Measurements from ENCODE around the gene GHRL.
"Not testable (repeated sequence)": the region's sequence is repeated elsewhere in the genome, so short reads cannot be mapped to it uniquely, and the experiment has no call there.

The GHRL gene

GRCh38 chr3:10322352-10322710 is 29.6 kb upstream of the GHRL start:
- peak; percentile 35 to 63 (median 42) for DNase-seq

GRCh38 chr3:10321630-10322351 is 29.0 kb upstream of the GHRL start:
- DNase-seq: no peak

- no peak for DNase-seq
These were observed 27.6 kb upstream of the GHRL start for GRCh38 chr3:10320320-10320677.

- DNase-seq: no peak
These were observed 27.1 kb upstream of the GHRL start for GRCh38 chr3:10319804-10320203.

GRCh38 chr3:10319251-10319650 is 26.5 kb upstream of the GHRL start:
- DNase-seq: no peak

GRCh38 chr3:10317961-10318350 is 25.2 kb upstream of the GHRL start:
- no peak for DNase-seq

- DNase-seq: no peak
These were observed 24.7 kb upstream of the GHRL start for GRCh38 chr3:10317311-10317960.

- no peak for DNase-seq
These were observed 23.1 kb upstream of the GHRL start for GRCh38 chr3:10315771-10316344.

- DNase-seq: no peak
These were observed 22.4 kb upstream of the GHRL start for GRCh38 chr3:10315101-10315500.

- DNase-seq: no peak
These were observed 20.1 kb upstream of the GHRL start for GRCh38 chr3:10312861-10313260.

GRCh38 chr3:10312391-10312790 is 19.6 kb upstream of the GHRL start:
- DNase-seq: no peak

GRCh38 chr3:10311710-10312109 is 19.0 kb upstream of the GHRL start:
- no peak for DNase-seq

- DNase-seq: no peak
These were observed 17.8 kb upstream of the GHRL start for GRCh38 chr3:10310578-10310977.

GRCh38 chr3:10309736-10310135 is 17.0 kb upstream of the GHRL start:
- peak in 1 of 4 experiments; percentile 16 for DNase-seq

- no peak for DNase-seq
These were observed 15.9 kb upstream of the GHRL start for GRCh38 chr3:10308678-10309077.

GRCh38 chr3:10306156-10306555 is 13.4 kb upstream of the GHRL start:
- DNase-seq: no peak

GRCh38 chr3:10305331-10305902 is 12.7 kb upstream of the GHRL start:
- no peak for DNase-seq

- DNase-seq: no peak
These were observed 12.2 kb upstream of the GHRL start for GRCh38 chr3:10304905-10305304.

- no peak for DNase-seq
These were observed 11.0 kb upstream of the GHRL start for GRCh38 chr3:10303785-10304184.

- no peak for DNase-seq
These were observed 10.4 kb upstream of the GHRL start for GRCh38 chr3:10303105-10303504.

- no peak for DNase-seq
These were observed 7.3 kb upstream of the GHRL start for GRCh38 chr3:10300087-10300486.

GRCh38 chr3:10299679-10300078 is 6.9 kb upstream of the GHRL start:
- no peak for DNase-seq

GRCh38 chr3:10299175-10299574 is 6.4 kb upstream of the GHRL start:
- DNase-seq: no peak

- not testable (repeated sequence) for DNase-seq
These were observed 5.3 kb upstream of the GHRL start for GRCh38 chr3:10298064-10298463.

Data from suppressor macrophage (primary cell).